HG03521 (cell line): ENCODE results near the gene GNAS-AS1.

Source experiments
- ATAC-seq: cut with Tn5 transposase; IDR thresholded peaks from one replicate; pipeline ENCODE4 v1.9.1; 2021; ENCODE audit warnings: mild to moderate bottlenecking, moderate library complexity; ENCODE audit not compliant: unreplicated experiment

GNAS-AS1 gene

DNA sequence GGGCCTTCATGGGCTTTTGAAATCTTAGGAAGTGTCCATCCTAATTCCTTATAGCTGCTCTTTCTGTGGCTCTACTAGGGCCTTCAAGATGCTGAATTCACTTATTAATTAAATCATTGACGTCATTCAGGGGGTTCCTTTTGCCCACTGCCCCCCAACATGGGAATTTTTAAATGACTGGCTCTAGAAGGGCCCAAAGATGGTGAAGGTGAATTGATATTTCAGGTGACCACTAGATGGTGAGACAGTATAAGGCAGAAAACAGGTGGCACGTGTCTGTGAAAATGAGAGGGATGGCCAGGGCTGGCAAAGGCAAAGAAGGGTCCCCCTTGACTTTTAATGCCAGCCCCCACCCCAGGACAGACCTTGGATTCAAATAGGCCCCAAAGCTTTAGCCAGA is 13.6 kb upstream of the GNAS-AS1 start:
- no peak for ATAC-seq

DNA sequence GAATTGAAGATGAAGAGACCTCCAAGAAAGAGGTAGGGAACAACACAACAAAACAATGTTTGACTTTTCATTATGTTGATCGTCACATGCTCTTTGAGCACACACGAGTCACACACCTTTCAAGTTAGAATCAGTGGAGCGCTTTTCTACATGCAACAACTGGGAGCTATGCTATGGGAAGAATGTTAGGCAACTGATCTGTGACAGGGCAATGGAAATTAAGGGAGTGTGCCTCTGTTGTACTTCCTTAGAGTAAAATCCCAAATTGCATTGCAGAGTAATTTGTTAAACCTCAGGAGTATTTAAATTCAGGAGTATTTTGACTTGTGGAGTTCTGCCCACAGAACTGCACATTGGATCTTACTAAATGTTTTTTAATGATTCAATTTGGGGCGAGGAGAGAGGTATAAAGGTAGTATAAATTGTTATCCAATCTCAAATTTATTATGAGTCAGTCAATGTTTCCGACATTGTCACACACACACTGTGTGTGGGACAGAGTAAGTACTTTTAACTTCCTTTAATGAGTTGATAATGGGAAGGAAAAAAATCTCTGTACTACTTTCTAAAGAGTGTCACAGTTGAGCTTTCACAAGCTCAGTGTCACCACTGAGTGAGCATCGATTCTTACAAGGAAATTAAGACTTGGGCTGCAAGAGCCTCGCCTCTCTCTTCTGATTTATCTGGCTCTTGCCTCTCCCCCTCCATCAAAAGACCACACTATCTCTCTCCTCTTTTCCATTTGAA is 12.5 kb upstream of the GNAS-AS1 start:
- ATAC-seq = no peak

GRCh38 chr20:58855506-58856389 is 5.0 kb upstream of the GNAS-AS1 start:
- ATAC-seq = no peak

DNA sequence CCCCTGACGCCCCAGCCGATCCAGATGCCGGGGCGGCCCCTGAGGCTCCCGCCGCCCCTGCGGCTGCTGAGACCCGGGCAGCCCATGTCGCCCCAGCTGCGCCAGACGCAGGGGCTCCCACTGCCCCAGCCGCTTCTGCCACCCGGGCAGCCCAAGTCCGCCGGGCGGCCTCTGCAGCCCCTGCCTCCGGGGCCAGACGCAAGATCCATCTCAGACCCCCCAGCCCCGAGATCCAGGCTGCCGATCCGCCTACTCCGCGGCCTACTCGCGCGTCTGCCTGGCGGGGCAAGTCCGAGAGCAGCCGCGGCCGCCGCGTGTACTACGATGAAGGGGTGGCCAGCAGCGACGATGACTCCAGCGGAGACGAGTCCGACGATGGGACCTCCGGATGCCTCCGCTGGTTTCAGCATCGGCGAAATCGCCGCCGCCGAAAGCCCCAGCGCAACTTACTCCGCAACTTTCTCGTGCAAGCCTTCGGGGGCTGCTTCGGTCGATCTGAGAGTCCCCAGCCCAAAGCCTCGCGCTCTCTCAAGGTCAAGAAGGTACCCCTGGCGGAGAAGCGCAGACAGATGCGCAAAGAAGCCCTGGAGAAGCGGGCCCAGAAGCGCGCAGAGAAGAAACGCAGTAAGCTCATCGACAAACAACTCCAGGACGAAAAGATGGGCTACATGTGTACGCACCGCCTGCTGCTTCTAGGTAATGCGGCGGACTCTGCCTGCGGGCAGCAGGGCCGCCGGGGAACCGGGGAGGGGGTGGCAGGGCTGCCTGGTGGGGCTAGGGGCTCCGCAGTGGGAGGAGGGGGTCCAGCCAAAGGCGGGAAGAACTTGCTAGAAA is 4.2 kb upstream of the GNAS-AS1 start:
- no peak for ATAC-seq

DNA sequence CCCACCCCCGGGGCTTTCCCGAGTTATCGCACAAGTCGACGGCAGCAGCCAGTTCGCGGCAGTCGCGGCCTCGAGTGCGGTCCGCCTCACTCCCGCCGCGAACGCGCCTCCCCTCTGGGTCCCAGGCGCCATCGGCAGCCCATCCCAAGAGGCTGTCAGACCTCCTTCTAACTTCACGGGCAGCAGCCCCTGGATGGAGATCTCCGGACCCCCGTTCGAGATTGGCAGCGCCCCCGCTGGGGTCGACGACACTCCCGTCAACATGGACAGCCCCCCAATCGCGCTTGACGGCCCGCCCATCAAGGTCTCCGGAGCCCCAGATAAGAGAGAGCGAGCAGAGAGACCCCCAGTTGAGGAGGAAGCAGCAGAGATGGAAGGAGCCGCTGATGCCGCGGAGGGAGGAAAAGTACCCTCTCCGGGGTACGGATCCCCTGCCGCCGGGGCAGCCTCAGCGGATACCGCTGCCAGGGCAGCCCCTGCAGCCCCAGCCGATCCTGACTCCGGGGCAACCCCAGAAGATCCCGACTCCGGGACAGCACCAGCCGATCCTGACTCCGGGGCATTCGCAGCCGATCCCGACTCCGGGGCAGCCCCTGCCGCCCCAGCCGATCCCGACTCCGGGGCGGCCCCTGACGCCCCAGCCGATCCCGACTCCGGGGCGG is 3.4 kb upstream of the GNAS-AS1 start:
- ATAC-seq = no peak

DNA sequence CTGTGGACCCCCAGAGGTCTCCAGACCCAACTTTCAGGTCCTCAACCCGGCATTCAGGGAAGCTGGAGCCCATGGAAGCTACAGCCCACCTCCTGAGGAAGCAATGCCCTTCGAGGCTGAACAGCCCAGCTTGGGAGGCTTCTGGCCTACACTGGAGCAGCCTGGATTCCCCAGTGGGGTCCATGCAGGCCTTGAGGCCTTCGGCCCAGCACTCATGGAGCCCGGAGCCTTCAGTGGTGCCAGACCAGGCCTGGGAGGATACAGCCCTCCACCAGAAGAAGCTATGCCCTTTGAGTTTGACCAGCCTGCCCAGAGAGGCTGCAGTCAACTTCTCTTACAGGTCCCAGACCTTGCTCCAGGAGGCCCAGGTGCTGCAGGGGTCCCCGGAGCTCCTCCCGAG is 2.8 kb upstream of the GNAS-AS1 start:
- no peak for ATAC-seq

DNA sequence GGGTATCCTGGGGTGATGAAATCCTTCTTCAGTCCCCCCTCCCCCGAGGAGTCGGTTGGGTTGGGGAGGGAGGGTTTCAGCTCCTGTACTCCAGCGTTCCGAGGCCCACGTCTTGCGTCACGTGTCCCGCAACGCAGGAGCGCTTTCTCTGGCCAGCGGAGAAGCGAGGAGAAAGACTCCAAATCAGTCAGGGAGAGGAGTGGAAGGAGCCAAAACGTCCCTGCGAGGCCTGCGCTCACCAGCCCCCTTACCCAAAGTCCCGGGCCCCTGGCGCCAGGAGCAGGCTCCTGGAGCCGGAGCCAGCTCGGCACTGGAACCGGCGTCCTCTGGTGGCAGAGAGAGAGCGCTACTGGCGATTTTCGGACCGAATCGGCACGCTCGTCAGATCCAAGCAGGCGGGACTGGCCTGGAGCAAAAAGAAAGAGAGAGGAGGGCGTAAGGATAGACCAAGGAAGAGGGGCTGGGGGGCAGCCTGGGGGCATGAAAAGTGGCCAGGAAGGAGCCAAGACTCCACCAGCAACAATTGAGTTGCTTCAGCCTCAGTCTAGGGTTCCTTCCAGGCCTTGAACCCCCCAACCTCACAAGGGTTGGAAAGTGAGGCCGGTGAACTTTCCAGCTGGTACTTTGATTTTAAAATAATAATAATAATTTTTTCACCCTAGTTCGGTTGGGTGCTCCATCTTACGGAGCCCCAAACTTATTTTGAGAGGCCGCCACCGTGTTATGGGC is 2.0 kb upstream of the GNAS-AS1 start, which contains the start of gene GNAS:
TSS of gene GNAS (plus strand) at position 174 of the 729 bp plus-strand sequence.
- ATAC-seq = no peak

GRCh38 chr20:58851969-58852458 is 1.3 kb upstream of the GNAS-AS1 start:
- ATAC-seq = no peak

GRCh38 chr20:58851221-58851968 is 693 bp upstream of the GNAS-AS1 start:
- peak; percentile 7 for ATAC-seq

- no peak for ATAC-seq
Measured at GRCh38 chr20:58847463-58847862, 3.2 kb downstream of the GNAS-AS1 start.

DNA sequence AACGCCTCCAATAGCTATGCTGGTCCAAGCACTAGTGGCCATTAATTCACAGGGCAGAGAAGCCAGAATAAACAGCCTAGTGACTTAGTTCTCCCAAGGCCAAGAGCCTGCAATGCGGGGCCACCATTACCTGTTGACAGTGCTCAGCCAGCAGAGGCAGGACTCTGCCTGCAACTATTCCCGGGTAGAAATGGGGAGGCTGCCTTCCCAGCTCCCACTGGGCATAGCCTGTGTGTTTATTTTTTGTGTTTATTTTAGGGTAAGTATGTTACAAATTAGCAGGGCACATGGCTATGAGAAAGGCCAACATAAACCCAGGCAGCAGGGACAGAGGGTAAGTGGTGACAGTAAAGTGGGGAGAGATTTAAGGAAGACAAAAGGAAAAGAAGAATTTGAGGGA is 5.0 kb downstream of the GNAS-AS1 start:
- no peak for ATAC-seq

- ATAC-seq = no peak
Measured at GRCh38 chr20:58843128-58843556, 7.6 kb downstream of the GNAS-AS1 start.

- ATAC-seq = no peak
Measured at GRCh38 chr20:58842276-58842675, 8.4 kb downstream of the GNAS-AS1 start.

GRCh38 chr20:58841539-58842264 is 9.0 kb downstream of the GNAS-AS1 start:
- ATAC-seq = no peak

DNA sequence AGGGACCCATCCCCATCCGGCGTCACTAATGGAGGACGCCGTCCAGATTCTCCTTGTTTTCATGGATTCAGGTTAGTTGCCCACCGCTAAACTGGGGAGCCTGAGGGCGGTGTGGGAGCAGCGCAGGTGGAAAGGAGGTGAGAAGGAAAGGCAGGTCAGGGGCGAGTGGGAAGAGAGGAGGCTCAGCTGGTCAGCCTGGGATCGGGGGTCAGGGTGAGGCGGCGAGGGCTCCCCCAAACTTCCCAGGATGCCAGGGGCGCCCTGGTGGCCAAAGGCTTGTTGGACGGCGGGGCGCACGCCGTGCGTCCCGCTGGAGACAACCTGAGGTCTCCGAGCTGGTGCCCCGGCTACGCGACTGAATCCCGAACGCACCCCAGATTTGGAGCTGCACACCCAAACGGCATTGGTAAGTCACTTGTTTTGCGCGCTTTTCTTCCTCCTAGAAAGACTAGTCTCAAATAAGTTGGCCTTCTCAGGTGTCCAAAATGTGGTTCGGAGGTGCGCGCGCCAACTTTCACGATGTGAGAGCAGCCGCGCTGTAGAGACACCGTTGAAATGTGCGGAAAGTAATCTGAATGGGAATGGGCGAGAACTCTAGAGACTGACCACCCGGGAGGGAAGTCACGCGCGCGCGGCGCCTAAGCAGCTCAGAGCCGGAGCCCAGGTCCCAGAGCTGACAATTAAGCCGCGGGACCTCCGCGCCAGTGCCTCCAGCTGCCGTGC is 9.7 kb downstream of the GNAS-AS1 start:
- no peak for ATAC-seq

GRCh38 chr20:58839991-58840747 is 10.5 kb downstream of the GNAS-AS1 start:
- ATAC-seq = no peak

DNA sequence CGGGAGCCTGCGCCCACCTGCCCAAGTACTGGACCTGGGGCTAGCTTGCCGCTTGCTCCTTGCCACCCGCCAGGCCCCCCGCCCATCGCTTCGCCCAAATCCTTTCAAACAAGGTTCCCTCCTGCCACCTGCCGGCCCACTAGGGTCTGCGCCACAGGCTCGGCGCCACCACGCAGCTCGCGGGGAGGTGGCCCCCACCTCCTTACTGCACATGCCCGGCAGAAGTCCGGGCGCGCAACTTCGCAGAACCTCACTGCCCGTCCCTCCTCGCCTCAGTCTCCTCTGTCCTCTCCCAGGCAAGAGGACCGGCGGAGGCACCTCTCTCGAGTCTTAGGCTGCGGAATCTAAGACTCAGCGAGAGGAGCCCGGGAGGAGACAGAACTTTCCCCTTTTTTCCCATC is 11.2 kb downstream of the GNAS-AS1 start:
- no peak for ATAC-seq
